ENCODE data around the gene OCA2.

OCA2 gene

DNA sequence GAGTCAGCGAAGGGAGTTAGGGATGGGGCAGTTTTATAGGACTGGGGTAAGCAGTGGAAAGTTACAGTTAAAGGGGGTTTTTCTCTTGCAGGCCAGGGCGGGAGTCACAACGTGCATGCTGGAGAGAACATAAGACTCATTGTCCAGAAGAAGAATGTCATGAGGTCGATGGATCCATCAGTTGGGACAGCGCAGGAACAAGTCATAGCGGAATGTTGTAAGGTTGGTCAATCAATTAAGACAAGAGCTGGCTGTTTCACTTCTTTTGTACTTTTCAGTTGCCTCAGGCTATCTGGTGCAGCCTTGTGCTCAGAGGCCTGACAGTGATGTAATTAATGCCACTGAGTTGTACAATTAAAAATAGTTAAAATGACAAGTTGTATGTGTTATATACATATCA lies 165.6 kb downstream of the OCA2 start:
- no peak for DNase-seq

DNA sequence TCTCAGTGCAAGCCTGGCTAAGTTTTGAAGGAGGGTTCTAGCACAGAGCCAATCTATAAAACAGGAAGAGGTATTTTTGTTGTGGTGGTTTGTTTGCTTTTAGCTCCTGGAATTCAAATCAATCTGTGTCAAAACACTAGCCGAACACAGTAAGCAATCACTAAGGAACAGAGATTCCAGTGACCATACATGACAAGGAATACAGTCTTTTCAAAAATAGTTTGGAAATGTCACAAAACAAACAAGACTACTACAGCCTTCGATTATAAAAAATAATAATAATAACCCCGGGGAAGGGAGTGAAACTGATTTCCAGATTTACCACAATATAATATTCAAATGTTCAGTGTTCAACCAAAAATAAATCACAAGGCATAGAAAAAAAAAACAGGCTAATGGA lies 166.5 kb downstream of the OCA2 start:
- DNase-seq, result no peak

DNA sequence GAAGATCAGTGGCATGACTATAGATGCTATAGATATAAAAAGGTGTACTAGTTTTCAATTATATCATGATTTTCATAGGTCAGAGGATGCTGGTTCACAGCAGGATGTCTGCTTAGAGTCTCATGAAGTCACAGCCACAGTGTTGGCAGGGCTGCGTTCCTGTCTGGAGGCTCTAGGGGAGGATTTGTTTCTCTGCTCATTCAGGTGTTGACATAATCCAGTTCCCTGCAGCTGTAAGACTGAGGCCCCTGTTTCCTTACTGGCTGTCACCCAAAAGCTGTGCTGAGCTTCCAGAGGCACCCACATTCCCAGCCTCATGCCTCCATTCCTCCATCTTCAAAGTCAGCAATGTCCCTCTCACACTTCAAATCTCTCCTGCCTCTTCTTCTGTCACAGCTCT lies 170.7 kb downstream of the OCA2 start:
- no peak for DNase-seq

DNA sequence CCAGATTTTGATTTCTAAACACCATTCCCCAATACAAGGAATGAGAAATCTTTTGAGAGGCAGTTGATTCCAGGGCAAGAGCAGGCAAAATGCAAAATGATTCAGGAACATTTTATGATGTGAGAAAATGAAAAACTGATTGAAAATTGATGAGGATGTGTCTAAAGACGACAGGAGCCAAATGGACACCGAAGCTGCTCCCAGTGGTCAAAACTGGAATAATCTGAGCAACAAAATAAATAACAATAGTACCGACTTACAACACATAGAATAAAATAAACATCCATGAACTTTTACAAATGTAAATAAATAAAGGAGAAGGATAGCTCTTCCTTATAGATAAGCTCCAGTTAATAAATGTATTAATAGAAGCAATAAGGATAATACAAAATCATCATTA lies 186.8 kb downstream of the OCA2 start:
- DNase-seq, result no peak

DNA sequence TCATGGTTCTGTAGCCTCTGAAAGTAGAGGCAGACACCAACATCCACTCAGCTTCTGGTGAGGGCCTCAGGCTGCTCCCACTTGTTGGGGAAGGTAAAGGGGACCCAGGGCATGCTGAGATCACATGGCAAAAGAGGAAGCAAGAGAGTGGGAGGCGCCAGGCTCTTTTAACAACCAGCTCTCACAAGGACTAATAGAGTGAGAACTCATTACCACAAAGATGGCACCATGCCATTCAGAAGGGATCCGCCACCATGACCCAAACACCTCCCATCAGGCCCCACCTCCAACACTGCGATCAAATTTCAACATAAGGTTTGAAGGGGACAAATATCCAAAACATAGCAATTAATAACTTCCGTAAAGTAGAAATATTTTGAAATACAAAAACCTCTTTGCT lies 192.3 kb downstream of the OCA2 start:
- no peak for DNase-seq

DNA sequence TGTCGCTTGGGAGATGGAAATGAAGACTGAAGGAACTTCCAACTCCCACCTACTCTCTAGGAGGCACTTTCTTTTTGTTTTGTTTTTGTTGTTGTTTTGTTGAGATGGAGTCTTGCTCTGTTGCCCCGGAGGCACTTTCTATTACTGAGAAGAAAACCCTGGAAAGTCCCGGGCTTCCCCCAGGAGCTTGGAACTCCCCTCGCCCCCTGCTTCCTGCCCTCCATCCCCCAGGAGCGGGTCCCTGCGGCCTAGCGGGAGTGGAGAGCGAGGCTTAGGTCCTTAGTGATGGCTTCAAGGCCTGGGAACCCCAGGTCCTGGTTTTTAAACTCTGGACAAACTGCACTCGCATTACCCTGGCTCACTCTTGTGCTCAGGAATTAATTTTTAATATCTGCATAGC lies 195.7 kb downstream of the OCA2 start:
- no peak for DNase-seq

DNA sequence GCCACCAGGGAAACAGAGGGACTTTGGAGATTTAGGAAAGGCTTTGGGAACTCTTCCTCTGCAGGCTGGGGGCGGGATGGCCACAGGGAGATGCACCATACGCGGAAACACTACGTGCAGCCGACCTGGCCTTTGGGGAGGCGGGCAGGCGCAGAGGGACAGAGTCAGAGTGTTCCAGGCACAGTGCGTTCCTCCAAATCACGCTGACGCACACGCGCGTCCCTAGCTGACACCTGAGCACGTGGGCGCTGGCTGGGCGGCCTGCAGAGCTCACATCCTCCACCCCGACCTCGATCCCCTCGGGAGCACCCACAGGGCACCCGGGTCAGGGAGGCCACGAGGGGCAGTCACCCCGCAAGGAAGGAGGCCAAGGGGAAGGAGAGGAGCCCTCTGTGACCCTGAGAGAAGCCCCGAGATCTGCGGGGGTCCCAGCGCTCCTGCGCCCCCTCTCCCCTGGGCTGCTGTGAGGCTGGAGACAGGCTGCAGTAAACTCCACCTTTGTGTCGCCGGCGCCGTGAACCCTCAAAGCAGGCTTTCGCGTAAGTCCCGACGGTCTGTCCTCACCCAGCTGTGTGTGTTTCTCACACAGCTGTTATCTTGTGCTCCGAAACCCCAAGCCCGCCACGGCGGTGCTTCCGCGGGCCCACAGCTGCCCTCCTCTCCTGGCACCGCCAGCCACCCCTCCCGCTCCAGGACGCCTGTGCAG lies 196.3 kb downstream of the OCA2 start:
- DNase-seq, result no peak

DNA sequence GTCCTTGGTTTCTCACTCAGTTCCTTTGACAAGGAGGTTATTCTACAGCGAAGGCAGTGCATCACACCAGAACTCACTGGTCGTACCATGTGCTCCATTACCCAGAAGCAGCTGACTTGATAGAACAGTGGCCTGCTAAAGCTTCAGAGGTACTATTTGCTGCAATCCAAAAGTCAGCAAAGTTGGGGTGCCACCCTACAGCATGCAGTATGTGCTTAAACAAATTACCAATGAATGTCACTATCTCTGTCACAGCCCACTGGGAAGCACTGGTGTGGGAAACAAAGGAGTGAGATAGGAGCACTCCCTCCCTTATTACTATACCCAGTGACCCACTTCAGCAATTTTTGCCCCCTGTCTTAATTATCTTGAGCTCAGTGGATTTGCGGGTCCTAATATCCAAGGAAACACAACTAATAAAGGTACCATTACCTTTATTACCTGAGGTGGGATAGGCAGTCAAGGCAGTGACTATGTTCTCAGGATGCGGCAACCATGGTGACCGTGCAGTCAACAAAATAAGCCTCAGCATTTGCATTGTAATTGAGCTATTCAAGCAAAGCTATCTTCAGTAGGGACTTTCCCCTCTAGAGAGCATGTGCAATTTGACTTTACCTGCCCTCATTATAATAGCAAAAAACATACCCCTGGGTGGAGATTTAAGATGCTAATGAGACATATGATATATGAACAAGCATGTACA lies 199.4 kb downstream of the OCA2 start:
- DNase-seq, result no peak

DNA sequence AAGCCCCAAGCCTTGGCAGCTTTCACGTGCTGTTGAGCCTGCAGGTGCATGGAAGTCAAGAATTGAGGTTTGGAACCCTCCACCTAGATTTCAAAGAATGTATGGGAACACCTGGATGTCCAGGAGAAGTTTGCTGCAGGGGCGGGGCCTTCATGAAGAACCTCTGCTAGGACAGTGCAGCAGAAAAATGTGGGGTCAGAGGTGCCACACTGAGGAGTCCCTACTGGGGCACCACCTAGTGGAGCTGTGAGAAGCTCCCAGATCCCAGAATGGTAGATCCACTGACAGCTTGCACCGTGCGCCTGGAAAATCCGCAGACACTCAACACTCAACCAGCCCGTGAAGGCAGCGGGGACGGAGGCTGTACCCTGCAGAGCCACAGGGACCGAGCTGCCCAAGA lies 201.6 kb downstream of the OCA2 start:
- no peak for DNase-seq

DNA sequence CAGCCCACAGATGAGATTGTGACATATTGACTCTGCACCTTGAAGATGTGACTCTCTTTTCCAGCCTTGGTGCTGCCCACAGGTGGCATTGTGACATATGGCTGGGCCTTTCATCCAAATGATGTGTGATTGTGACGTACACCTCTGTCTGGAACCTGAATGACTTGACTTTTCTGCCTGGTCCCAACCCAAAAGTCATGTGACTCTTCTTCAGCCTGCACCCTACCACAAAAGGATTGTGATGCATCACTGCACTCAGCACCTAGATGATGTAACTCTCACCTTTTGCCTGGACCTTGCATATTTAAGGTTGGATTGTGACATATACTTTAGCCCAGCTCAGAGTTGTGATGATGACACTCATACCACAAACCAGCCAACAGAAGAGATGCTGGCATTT lies 204.5 kb downstream of the OCA2 start:
- no peak for DNase-seq

DNA sequence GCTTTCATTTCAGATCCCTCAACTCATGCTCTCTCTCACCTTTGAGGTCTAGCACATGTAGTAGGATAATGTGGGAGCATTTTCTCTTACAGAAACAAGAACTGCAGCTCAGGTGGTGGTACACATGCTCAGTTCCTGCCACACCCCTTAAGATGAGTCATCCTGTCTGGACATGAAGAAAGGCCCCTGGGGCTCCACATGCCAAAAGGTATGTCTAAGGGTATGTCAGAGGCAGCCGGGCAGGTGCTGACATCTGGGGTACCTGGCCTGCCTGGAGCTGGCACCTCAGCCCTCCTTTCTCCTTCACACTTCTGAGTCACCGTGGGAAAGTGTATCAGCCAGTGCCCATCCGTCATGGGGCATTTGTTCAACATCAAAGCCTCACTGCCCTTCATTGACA lies 209.9 kb downstream of the OCA2 start:
- no peak for DNase-seq

DNA sequence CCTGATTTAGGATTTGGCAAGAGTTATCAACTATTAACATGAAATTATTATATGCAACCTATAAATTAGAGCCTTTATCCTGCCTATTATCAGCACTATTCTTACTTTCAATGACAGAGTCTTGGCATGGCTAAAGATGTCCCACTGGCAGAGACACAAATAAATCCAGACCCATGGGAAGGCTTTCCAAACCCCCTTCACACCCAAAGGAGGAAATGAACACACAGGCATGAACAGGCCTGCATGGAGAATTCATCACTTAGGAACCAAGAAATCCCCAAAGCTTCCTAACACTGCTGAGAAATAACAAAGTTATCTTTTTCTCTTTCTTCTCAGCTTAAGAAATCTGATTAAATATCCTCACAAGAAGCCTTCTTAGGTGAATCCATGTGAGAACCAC lies 213.9 kb downstream of the OCA2 start:
- no peak for DNase-seq

DNA sequence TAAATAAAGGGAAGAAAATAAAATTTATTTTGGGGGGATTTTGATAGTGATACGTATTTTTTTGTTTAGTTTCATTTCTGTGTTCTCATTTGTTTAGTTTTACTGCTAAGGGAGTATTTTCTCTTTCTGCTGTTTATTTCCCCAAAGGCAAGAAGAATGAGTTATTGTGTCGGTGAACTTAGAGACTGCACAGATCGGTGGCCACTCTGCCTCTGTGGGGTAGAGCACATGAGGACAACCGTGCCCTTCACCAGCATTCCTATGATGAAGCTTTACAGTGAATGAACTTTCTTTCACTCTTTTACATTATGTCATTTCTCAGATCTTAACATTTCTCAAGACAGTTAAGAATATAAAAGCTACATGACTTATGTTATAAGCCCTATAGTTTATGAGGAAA lies 214.4 kb downstream of the OCA2 start:
- DNase-seq, result no peak

DNA sequence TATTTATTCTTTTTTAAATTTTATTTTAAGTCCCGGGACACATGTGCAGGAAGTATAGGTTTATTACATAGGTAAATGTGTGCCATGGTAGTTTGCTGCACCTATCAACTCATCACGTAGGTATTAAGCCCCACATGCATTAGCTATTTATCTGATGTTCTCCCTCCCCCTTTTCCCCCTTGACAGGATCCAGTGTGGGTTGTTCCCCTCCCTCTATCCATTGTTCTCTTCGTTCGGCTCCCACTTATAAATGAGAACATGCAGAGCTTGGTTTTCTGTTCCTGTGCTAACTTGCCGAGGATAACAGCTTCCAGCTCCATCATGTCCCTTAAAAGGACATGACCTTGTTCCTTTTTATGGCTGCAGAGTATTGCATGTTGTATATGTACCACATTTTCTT lies 220.3 kb downstream of the OCA2 start:
- DNase-seq, result no peak

DNA sequence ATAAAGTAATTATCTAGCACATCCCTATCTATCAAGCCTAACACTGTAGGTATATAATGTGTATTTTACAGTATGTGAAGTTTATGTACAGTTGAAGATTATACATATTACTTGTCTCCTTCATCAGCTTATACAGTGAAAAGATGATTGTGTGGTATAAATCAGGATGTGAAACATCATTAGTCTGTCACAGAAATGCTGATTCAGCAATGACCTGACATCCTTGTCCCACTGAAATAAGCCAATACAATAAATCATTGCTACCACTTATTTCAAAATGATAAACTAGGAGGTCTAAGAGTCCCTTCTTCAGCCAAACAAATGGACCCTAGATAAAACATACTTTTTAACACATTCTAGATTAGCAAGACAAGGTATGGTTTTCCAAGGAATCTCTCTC lies 225.3 kb downstream of the OCA2 start:
- no peak for DNase-seq

DNA sequence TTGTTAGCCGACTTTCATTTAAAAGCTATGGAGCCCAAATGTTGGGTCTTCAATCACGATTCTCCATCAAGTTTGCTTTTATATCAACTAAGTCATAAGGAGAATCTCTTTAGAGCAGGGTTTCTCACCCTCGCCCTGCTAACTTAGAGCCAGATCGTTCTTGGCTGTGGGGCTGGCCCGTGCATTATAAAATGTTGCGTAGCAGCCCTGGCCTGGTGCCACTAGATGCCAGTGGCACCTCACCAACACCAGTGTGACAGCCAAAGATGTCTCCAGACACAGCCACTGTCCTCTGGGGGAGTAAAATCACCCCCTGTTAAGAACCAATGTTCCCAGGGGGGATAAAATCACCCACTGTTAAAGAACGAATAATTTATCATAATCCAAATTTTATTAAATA lies 226.1 kb downstream of the OCA2 start:
- no peak for DNase-seq

DNA sequence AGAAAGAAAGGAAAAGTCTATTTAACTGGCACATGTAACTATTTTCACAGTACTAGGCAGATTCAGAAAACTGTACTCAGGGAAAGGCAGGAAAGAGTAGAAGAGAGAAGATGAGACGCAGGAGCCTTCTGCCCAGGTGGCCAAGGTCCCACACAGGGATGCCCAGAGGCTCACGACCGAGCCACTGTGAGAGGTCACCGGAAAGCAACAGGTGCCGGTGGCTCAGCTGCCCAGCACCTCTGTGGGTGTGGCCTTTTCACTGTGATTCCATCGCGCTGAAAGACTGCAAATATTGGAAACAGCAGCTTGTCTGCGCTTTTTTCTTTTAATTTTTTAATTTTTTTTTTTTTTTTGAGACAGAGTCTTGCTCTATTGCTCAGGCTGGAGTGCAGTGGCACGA lies 226.8 kb downstream of the OCA2 start:
- DNase-seq, result no peak

DNA sequence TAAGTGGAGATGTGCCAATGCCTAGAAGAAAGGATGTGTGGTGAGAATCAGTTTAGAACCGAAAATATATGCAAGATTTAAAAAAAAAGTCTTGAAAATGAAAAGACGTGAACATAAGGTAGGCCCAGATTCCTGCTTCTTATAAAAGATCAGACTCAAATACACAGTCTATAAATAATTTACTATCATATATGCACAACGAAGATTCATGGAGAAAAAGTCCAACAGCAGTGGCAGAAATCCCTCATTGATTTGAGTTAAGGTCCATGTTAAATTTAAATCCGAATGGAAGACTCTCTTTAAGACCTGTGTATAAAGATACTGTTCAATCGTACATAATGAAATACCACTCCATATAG lies 227.2 kb downstream of the OCA2 start:
- no peak for DNase-seq

DNA sequence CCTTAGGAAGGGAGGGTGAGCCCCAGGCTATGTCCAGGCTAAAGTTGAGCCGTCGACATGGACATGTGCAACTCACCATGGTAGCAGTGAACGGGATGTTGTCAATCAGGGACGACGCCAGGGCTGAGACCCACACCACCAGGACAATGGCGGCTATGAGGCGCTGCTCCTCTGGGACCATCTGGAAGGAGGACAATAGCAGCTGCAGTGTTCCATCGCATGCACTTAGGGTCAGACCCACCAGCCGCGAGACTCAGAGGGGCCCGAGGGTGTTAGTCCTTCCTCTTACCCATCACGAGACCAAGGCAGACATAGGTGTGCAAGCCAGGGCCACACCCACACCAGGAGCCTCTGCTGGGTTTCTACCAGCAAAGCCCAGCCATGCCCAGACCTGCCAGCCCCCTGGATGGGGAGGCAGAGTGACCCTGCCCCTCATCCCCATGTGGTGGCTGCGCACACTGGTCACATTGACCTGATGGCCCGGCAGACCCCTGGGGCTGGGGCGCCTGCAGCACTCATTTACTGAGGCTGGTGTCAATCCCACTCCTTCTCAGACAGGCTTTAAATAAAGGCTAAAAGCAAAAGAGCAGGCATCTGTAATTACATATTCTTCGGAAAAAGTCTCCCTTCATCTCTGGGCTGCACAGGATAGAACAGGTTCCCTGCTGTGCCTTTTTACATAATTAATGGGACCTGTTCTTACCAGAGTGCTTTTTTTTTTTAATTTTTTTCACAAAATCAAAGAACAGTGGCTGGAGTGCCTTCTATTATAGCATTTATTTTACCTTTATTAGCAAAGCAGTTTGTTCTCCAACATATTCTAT lies 227.8 kb downstream of the OCA2 start:
- DNase-seq, result no peak

DNA sequence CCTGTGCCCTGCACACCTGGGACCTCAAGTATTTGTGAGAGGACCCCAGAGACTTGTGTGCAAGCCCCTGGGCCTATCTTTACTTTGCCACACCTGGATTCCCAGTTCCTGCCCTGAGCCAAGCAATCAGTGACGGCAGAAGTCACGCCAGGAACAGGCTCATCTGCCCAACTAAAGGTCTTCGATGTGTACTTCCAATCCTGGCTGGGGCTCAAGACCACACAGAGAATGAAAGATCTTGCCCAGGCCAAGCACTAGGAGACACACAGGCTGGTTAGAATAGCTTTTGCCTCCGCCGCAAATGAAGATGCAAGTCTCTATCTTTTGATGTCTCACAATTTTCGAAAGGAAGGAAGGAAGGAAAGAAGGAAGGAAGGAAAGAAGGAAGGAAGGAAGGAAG lies 228.8 kb downstream of the OCA2 start:
- no peak for DNase-seq

DNA sequence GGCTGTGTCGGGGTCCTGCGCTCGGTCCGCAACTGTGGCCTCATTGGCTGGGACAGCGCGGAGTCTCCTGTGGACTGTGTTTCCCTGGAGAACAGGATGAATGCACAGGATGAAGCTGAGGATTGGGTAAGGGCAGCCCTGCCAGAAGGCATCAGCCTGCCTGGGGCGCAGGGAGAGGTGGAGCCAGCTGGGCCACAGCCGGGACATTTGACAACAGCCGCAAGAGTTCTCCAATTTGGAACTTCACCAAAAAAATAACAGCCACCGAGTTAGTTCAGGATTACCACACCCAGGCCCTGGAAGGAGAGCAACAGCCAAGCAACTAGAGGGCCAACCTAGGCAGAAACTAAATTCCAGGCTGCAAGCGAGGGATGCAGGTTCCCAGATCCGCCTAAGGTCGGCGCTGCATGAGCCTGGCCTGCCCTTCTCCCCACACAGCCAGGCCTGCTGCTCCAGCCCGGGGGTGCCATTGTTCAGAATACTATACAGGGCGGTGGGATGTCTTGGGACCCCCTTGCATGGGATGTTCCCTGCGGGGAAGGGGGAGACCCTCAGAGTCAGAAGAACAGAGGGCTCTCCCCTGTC lies 229.3 kb downstream of the OCA2 start:
- DNase-seq, result no peak

DNA sequence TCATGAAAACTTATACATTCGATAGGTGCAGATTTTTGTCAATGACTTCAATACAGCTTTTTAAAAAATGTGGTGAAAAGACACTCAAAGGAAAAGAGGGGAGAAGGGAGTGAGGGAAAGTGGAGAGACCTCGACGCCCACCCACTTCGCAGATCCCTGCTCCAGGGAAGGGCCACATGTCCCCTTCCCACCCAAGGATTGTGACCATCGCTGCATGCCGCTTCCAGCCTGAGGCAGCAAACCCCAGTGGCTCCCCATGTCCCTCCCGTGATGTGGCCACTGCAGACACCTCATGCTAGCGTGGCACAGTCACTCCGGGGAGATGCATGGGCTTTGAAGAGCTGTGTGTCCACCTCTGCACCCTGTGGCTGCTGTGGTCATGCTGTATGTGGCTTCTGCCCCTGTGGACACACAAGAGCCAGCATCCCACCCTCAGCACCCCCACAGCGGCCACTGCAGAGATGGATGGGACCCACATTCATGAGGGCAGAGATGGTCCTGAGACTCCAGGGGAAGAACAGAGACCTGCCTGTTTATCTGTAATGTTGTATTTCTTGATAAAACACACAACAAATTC lies 230.2 kb downstream of the OCA2 start:
- no peak for DNase-seq

DNA sequence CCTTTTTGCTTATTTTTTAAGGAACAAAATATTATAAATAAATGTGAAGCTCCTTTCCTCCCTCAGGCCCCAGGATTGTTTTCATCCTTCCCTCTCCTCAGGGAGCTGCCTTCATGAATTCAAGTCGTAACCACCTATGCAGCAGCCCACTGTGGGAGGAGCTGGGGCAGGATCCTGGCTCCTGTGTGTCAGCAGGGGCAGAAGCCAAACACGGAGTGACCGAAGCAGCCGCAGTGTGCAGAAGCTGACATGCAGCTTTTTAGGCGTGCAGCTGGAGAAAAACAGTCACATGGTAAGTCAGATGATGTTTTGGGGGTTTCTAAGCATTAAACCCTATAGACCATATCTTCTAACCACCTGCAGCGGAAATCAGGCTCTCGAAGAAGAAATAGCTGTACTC lies 231.3 kb downstream of the OCA2 start:
- DNase-seq, result no peak
